Measurements from ENCODE around the gene SPATS1.
A peak's percentile ranks its signal among the peaks of the same experiment; 100 is the strongest.

SPATS1 gene, protein sequence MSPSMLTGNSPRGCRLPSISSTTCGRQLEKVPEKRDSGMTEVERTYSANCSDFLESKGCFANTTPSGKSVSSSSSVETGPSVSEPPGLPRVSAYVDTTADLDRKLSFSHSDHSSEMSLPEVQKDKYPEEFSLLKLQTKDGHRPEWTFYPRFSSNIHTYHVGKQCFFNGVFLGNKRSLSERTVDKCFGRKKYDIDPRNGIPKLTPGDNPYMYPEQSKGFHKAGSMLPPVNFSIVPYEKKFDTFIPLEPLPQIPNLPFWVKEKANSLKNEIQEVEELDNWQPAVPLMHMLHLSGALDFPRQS

DNA sequence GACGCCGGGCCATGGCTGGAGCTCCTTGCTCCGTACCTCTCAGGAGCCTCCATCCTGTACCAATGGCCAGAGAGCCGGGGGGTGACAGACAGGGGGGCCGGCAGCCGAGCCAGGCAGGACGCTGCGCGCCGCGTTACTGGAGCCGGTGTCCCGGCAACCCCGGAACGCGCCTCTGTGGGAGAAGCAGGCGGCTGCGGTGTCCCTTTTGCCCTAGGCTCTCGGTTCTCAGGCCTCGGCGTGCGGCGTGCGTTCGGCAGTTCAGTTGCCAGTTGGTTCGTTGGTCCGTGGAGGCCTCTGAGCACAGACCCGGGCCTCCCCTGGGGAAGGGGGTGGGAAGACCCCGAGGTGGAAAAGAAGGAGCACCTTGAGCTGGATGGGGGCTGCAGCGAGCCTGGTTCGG, at the start of gene SPATS1:
Gene SPATS1, plus strand, starts transcription at position 162 of the 400 bp plus-strand sequence. CDS start 446 bp downstream, outside the sequence.
- no peak for DNase-seq

DNA sequence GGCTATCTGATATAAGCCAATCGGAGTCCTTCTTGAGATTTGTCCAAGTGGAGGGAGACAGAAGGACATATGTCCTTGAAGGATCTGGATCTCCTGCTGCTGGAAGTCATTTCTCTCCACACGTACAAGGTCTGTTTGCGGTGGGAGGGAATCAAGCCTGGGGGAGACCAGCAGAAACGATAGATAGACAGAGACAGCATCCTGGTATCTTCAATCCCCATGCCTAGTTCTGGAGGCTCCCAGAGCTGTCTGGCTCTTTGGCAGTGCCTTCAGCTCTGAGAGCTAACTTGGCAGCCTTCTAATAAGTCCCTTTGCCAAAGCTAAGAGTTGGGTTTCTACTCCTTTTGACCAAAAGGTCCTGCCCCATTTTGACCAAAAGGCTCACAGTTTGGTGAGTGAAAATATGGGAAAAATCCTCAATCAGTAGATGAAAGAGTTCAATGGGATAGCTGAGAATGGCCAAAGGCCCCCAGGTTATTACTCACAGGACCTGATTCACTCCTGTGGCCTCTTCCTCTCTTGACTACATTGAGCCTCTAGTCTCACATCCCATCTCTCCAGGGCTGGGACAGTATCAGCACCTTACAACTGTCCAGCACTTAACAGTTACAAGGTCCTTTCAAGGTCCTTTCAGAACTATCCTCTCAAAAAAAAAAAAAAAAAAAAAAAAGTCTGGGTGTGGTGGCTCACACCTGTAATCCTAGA, 49.6 kb upstream of the SPATS1 start:
- no peak for DNase-seq

DNA sequence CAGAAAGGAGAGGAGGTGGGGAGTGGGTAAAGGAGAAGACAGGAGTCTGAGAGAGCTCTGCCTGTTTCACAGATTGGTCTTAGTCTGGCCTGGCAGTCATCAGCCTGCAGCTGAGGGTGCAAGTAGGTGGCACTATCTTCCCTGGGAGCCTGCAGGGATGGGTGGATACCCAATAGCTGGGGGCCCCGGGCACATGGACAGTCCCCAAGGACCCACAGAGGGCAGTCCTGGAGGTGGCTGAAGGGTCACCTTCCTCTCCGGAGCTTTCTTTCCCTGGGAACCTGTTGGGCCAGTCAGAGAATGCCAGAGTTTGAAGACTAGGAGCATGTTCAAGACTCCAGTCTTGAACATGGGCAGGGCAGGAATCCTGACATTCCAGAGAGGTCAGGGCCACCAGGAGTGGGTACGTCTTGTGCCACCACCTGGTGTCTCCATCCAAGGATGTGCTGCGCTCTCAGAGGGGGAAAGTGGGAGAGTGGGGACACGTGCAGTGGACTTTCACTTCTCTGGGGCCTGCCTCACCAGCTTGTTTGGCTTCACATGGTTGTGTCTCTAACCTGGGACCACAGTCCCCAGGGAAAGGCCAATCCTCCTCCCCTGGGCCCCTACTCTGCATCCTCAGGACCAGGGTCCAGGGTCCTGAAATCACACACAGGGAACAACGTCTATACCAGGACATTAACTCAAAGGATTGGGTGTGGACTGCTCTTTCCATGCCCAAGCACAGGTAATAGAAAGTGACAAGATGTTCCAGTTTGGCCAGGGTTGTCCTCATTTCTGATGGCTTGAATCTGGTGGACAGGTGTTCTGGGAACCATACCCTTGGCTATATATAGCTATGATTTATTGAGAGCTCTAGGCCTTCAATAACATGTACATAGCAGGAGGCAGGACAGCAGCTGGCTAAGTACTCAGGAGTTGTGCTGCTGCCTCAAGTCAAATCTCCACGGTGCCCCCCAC, 47.3 kb upstream of the SPATS1 start:
- DNase-seq: no peak

DNA sequence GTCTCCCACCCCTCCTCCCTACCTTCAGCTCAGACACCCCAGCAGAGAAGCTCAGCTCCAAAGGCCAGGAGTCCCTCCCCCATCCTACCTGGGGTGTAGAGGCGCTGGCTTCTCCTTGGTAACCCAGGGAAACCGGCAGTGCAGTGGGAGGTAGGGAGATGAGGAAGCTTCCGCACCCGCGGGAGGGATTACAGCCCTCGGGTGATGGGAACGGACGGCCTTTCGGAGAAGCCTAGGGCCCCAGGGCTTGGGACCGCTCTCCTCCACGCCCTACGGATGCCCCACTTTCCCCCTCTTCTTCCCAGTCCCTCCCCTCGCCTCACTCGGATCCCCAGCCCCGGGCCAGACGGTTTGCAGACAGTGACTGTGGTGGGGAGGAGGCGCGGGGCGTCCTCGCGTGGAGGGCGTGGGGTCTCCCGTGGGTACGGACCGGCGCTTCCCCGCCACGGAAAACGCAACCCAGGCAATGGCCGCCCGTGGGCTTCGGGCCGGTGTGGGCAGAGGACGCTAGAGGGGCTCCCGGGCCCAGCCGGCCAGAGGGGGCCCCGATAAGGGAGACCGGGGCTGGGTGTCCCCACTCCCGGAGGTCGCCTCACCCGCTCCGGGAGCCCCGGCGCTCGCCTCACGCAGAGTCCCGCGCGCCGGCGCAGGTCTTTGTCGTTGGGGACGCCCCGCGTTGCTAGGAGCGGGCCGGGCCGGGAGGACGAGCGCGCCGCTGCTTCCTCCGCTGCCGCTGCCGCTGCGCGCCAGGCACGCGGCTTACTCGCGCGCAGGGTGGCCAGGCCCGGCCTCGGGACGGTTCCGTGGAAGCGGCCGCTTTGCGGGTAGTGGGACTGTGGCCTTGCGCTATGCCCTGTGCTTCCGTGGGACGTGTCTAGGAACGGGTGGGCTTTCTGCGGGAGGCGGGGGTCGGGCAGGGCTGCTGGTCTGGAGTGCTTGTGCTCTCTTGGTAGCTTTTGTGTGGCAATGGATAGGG, 45.1 kb upstream of the SPATS1 start:
- DNase-seq: peak; percentile 52

DNA sequence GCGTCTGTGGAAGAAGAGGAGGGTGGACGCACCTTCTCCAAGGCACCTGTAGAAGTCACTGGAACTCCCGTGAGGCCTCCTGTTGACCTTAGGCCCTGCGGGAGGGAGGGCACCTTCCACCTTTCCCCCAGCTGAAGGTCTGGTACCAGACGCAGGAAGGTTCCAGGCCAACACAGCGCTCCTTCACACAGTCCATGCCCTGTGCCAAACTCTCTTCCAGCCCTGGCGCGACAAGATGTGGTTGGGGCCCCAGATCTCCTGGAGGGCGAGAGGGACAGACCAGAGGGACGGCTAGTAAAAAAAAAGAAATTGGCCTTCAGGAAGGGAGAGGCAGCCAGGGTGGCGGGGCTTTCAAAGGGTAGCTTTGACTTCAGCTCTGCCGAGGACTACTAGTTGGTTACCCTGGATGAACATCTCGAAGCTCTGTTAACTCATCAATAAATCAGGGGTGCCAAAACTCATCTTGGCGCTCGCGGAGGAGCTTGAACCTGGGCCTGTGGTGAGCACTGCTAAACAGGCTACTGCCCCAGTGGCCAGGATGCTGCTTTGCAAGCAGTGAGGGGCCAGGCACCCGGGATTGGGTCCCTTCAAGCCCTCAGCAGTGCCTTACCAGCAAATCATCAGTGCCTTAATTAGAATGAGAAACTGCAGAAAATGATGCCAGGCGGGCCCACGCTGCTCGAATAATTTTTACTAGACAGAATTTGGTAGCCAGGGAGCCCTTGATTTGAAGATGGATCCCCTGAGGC, 44.2 kb upstream of the SPATS1 start:
- DNase-seq: no peak

DNA sequence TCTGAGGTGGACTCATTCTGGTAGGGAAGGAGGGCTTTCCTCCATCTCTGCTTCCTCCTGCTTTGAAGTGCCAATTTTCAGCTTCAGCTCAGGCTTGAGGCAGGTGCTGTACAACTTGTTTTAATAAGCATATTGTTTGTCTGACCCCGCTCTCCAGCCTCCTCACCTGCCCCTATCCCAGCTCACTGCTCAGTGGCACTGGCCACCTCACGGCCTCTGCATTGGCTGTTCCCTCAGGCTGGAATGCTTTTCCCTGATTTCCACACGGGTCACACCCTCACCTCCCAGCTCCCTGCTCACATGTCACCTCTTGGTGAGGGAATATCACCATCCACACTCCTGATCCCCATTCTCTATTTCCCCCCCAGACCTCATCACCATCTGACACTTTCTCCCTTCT, 43.6 kb upstream of the SPATS1 start:
- DNase-seq: no peak

DNA sequence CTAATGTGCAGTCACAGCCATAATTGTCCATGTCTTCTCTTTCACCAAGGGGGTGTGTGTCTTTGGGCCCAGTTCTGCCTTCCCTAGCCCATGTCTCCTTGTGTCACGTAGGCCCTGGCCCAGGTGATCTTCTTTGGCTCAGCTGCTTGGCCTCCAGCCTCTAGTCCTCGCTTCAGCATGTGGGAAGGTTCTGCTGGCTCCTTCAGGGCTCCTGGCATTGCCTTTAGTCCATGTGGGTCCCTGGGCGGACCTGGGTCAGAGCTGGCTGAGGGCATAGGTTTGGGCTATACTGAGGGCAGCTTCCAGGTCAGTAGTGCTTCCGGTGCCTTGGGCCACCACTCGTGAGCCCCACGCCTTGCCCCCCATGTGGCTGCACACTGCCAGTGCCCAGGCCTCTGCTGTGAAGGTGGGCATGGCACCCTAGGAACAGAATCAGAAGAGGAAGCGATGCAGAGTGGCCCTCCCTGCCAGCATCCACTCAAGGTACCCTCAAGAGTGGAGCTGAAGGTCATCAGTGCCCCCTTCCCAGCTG, 42.1 kb upstream of the SPATS1 start:
- no peak for DNase-seq

DNA sequence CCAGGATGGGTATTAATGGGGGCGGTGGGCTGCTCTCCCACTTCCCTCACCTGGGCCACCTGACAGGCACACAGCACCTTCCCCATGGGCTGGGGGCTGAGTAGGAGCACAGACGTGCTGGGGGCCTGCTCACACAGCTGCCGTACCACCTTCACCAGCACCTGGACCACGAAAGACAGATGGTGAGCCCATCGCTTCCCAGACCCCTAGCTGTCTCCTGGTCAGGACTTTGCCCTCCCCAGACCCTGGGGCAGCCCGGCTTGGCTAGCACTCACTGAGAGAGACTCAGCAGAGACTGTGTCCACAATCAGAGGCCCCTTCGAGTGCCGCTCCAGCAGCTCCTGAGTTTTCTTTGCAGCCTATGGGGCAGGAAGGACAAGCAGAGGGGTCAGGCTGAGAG, 41.3 kb upstream of the SPATS1 start:
- no peak for DNase-seq

DNA sequence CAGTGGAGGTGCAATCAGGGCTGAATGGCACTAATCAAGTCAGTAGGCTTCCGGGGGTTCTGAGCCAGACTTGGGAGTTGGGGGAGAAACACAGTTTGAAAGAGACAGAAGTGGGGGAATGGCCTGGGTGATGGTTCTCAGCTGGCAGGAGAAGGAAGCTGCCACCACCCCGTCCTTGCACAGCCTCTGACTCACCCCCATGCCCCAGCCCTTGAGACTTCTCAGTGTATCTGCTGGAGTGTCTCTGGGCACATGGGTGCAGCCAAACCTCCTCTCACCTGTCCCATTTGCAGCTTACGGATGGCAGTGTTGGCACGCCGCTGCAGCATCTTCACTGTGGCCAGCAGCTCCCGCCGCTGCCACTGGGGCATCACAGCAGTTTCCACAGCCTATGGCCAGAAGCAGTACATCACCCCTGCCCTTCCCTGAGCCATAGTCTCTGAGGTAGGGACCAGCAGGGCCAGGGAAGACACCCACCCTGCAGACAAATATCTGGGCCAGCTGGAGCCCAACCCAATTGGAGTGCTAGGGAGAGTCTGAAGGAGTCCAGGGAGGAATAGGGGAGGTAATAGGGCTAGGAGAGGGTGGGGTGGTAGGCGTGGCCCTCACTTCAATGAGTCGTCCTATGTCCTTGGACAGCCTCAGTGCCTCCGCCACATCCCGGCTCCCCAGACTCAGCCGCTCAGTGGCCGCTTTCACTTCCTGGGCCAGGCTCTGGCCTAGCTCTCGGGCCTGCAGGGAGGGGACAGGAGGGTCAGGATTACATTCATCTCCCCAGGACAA, 40.5 kb upstream of the SPATS1 start:
- no peak for DNase-seq

DNA sequence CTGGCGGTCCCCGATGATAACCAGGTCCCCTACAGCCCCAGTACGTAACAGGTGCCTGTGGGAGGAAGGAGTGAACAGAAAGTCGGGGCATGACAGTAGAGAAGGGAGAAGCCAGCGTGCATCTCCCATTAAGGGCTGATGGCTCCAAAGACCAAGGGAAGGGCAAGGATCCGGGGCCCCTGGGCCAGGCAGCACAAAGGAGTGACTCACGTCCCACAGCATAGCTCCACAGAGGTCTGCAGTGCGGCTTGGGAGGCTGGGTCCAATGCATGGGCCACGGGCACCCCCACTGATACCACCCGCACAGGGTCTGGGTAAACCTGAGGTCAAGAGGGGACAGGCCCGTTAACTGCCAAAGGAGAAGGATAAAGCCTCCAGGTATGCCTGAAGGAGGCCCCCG, 39.6 kb upstream of the SPATS1 start:
- DNase-seq: no peak

DNA sequence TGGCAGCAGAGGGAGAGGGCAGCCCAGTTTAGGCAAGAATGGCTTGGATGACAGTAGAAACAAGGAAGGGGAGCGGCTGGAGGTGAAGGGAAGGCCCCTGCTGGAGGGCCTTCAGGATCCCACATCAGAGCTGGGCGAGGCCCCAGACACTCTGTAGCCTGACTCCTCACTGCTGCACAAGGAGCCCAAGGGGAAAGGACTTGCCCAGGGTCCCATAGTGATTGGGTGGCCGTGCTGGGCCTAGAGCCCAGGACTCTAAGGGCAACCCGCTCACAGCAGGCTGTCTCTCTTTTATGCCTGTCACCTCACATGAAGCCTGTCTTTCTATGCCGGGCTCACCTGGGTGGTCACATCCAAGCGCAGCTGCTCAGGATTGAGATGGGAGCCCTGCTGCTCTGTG, 38.6 kb upstream of the SPATS1 start:
- no peak for DNase-seq

DNA sequence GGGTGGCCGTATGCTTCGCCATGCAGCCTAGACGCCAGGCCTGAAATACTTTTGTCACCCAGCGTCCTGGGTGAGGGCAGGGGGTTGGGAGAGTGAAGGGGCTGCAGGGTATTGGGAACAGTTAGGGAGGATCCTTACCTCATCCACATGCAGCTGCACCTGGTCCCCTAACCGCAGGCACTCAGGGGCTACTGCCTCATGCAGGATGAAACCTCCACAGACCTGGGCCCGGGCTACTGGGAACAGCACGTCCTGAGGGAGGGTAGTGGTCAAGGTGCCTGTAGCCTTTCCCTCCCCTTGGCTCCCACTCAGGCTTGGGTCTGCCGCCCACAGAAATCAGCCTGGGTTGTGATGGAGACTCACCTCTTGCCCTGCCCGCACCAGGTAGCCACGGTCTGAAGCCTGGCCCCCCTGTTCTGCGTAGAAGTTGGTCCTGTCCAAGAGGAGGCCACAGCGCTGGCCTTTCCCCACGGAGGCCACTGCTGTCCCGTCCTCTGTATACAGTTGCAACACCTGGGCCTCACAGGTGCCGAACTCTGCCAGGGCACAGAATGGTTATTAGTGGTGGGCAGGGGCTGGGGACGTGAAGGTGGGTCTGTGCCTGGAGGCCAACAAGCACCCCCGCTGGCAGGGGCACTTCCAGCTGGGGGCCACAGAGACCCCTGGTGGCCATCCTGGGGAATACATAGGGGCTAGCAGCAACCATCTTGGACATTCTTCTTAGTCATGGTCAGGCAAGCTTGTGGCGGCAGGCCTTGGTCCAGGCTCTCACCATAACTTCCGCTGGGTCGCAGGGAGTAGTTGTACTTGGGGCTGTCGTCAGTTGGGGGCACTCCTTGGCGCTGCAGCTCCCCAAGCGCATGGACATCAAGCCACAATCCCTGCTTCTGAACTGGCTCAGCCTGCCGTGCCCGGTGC, 37.9 kb upstream of the SPATS1 start:
- DNase-seq: peak; percentile 41

DNA sequence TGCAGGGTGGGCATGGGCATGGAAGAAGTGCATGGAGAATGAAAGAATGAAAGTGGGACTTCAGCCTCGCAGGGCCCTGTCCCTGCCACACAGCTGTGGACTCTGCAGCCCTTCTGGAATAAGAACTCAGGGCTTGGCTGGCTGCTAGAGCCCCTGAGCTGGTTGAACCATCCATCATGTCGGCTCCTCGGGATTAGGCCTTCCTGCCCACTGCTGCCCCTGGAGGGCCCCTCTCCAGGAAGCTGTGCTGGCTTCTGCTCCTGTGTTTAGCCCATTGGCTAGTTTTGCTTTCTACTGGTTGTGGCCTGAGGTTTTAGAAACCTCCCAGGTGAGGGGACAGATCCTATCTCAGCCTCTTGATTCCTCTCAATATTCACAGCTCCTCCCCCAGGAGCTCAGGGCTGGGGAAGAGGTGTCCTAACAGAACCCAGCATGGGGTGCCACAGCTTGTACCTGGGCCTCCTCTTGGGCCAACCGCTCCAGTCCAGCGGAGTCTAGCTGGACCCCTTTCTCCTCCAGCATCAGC, 37.2 kb upstream of the SPATS1 start:
- no peak for DNase-seq

DNA sequence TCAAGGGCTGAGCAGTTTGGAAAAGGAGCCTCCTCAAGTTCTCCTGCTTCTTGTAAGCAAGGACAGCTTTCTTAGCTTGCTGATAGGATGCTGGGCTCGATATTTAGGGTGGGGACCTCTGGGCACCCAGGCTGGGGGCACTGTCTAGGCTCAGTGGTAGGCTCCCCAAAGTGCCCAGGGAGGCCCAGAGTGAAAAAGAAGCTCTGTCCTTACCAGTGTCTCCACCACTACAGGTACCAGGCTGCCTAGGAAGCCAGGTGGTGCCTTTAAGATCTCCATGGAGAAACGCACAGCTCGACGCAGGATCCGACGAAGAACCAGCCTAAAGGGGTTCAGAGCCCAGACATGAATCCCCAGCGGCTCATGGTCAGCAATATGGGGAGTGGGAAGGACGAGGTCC, 35.7 kb upstream of the SPATS1 start:
- DNase-seq: no peak

DNA sequence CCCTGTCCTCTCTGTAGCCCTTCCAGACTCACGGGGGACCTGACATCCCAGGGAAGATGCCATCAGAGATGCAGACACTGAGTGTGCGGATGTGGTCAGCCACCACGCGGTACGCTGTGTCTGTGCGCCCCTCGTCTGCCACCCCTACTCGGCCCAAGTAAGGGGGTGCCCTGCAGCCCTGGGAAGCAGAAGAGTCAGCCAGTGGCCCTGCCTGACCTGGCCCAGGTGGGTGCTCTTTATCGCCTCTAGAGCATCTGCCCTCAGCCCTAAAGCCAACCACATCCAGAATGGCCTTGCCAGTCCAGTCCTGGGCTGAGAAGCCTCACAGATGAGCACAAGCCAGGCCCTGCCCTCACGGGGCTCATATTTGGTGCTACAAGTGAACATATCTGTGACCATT, 35.2 kb upstream of the SPATS1 start:
- no peak for DNase-seq

DNA sequence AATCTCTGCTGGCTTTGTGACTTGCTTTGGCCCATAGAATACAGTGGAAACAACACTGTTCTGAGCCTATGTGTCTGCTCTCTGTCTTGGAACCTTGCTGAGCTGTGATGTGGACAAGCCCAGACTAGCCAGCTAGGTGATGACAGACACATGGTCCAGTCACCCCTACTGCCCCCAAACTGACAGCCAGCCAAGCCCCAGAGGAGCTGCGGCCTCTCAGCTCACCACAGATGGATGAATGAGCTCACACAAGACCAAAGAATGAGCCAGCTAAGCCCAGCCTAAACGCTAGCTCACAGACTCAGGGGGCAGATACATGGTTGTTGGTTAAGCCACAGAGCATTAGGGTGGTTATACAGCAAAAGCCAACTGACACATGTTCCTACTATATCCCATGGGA, 33.4 kb upstream of the SPATS1 start:
- DNase-seq: no peak

DNA sequence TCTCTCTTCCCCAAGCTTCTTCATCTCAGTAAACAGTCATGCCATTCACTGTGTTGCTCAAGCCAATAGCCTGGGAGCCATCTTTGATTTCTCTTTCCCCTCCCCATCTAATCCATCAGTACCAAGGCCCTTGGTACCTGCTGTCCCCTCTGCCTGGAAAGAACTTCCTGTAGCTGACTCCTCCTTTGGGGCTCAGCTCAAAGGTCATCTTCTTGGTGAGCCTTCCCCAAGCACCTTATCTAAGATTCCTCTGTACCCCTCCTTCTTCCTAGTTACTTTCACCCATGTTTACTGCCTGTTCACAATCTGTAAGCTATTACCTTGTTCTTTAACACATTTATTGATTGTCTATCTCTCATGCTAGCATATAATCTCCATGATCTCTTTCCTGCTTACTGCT, 32.8 kb upstream of the SPATS1 start:
- DNase-seq: no peak

DNA sequence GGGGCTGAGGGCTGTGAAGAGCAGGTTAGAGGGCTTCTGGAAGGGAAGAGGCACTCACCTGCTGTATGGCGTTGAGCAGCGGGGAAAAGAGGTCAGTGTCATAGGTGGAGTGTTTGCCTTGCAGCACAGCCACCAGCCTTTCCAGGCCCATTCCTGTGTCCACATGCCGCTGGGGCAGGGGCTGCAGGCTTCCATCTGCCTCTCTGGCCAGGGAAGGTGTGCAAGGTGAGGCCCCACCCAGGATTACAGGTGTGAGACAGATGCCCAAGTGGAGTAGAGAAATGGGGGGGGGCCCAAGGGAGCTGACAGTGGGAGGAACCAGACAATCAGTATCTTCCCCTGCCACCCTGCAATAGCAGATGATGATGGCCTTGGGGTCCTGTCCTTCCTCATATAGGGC, 32.2 kb upstream of the SPATS1 start:
- DNase-seq: no peak

DNA sequence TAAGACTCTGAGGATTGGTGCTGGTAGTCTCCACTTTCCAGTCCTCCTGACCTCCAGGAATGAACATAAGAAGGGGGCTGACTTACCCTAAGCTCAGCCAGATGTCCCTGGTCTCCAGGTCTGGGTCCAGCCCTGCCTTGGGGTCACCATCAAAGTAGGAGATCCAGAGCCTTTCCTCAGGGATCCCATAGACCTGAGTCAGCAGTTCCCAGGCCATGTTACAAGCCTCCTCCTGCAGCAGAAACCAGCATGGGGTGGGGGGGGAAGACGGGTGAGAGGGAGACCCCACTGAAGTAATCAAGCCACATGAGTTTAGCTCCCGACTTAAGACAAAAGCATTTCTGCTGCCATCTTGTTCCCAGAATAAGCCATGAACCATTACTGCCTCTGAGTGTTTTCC, 31.1 kb upstream of the SPATS1 start:
- DNase-seq: no peak

Data from stimulated activated CD4-positive, alpha-beta T cell treated with anti-CD3 and anti-CD28 coated beads, Interleukin-4, amount 100 ng/mL, for 24 hours (primary cell).